ENCODE results near the gene NDNF.

DNA sequence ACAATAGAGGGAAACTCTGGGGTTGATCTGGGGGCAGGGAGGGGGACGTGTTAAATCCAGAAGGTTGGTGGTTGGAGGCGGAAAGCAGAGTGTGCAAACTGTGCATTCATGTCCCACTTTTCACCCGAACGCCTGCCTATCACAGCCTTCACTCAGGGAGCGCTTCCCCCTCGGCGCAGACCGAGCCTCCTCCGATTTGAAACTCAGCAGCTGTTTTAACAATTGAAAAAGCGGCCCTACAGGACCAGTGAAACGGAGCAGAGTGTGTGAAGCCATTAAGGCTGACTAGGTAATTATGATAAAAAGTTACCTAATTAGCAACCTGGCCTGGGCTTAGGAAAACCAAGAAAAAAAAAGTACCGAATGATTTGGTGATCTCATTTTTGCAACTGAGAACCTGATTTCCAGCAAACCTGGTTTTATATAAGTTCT lies 685 bp upstream of the NDNF start:
- TF ChIP-seq, protein P1, sequence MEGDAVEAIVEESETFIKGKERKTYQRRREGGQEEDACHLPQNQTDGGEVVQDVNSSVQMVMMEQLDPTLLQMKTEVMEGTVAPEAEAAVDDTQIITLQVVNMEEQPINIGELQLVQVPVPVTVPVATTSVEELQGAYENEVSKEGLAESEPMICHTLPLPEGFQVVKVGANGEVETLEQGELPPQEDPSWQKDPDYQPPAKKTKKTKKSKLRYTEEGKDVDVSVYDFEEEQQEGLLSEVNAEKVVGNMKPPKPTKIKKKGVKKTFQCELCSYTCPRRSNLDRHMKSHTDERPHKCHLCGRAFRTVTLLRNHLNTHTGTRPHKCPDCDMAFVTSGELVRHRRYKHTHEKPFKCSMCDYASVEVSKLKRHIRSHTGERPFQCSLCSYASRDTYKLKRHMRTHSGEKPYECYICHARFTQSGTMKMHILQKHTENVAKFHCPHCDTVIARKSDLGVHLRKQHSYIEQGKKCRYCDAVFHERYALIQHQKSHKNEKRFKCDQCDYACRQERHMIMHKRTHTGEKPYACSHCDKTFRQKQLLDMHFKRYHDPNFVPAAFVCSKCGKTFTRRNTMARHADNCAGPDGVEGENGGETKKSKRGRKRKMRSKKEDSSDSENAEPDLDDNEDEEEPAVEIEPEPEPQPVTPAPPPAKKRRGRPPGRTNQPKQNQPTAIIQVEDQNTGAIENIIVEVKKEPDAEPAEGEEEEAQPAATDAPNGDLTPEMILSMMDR (IDR thresholded peaks at IDR 0.05): no peak
- no peak for TF ChIP-seq POLR2A (IDR thresholded peaks at IDR 0.05)
- TF ChIP-seq POLR2AphosphoS5 (IDR thresholded peaks at IDR 0.05): no peak

Measured in sigmoid colon (tissue), 4 donors.